Loucy (cell line): ENCODE data around the gene KIF13A.

Source experiments
- EZH2phosphoT487 ChIP-seq: fragments of 200-600 bp; IDR thresholded peaks from 2 replicates; pipeline ENCODE4 v1.6.1; 2018; ENCODE audit warnings: antibody characterized with exemption, mild to moderate bottlenecking, moderate library complexity, borderline replicate concordance
- TF ChIP-seq, protein P1 (sequence below): fragments of 200-600 bp; sonication (generic); conservative IDR thresholded peaks from 2 replicates; pipeline ENCODE4 v1.5.1; 2014; ENCODE audit warnings: mild to moderate bottlenecking, antibody characterized with exemption, low read length

- TF ChIP-seq, protein P1, sequence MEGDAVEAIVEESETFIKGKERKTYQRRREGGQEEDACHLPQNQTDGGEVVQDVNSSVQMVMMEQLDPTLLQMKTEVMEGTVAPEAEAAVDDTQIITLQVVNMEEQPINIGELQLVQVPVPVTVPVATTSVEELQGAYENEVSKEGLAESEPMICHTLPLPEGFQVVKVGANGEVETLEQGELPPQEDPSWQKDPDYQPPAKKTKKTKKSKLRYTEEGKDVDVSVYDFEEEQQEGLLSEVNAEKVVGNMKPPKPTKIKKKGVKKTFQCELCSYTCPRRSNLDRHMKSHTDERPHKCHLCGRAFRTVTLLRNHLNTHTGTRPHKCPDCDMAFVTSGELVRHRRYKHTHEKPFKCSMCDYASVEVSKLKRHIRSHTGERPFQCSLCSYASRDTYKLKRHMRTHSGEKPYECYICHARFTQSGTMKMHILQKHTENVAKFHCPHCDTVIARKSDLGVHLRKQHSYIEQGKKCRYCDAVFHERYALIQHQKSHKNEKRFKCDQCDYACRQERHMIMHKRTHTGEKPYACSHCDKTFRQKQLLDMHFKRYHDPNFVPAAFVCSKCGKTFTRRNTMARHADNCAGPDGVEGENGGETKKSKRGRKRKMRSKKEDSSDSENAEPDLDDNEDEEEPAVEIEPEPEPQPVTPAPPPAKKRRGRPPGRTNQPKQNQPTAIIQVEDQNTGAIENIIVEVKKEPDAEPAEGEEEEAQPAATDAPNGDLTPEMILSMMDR = no peak
- TF ChIP-seq EZH2phosphoT487 = no peak
Observed at GRCh38 chr6:18028332-18028731, 40.9 kb upstream of the KIF13A start.
